Neural crest cell (in vitro differentiated cells): ENCODE data around the gene C7orf33. TPM values are rescaled to one million over a fixed set of nuclear protein-coding genes. Genes with fewer than 3 reads are reported as not detected.

Experiments used
- DNase-seq: peaks from one replicate; pipeline ENCODE4 v3.0.0; 2021; ENCODE audit warnings: low read depth, mixed read lengths, low spot score
- H3K27ac Mint-ChIP-seq: one replicate; pipeline ENCODE4 v1.8.0; 2021; ENCODE audit warnings: mild to moderate bottlenecking, mixed read lengths; ENCODE audit not compliant: unreplicated experiment
- H3K27me3 Mint-ChIP-seq: 2 replicates; pipeline ENCODE4 v1.8.0; 2021; ENCODE audit warnings: low read depth, mild to moderate bottlenecking, mixed read lengths
- H3K36me3 Mint-ChIP-seq: 2 replicates; pipeline ENCODE4 v1.8.0; 2021; ENCODE audit warnings: low read depth, mild to moderate bottlenecking, mixed read lengths
- H3K4me1 Mint-ChIP-seq: 2 replicates; pipeline ENCODE4 v1.8.0; 2021; ENCODE audit warnings: mixed read lengths
- H3K4me3 Mint-ChIP-seq: one replicate; pipeline ENCODE4 v1.8.0; 2021; ENCODE audit warnings: mild to moderate bottlenecking, mixed read lengths
- H3K9me3 Mint-ChIP-seq: 2 replicates; pipeline ENCODE4 v1.8.0; 2021; ENCODE audit warnings: mixed read lengths
- total RNA-seq: library from RNA; stranded (reverse); gene quantifications from 2 replicates; pipeline ENCODE4 v1.2.1, GENCODE V29; 2021
- TF ChIP-seq, protein P1 (sequence below): fragments of 200-600 bp; sonication (generic); conservative IDR thresholded peaks from 2 replicates; pipeline ENCODE4 v1.5.0; 2021; ENCODE audit warnings: antibody characterized with exemption, mild to moderate bottlenecking

C7orf33 gene
- total RNA-seq, 1 donor from 2014 or later = not detected

GRCh38 chr7:148581624-148582023 lies 8.9 kb upstream of the C7orf33 start:
- Mint-ChIP-seq H3K9me3 (no peaks in the 10 kb centered on the region), H3K27ac (no peak overlapping the region), H3K4me3 (no peak overlapping the region), H3K27me3 (no peaks in the 10 kb centered on the region), H3K36me3 (no peaks in the 10 kb centered on the region), H3K4me1 (no peaks in the 10 kb centered on the region)
- DNase-seq = no peak
- TF ChIP-seq, protein P1, sequence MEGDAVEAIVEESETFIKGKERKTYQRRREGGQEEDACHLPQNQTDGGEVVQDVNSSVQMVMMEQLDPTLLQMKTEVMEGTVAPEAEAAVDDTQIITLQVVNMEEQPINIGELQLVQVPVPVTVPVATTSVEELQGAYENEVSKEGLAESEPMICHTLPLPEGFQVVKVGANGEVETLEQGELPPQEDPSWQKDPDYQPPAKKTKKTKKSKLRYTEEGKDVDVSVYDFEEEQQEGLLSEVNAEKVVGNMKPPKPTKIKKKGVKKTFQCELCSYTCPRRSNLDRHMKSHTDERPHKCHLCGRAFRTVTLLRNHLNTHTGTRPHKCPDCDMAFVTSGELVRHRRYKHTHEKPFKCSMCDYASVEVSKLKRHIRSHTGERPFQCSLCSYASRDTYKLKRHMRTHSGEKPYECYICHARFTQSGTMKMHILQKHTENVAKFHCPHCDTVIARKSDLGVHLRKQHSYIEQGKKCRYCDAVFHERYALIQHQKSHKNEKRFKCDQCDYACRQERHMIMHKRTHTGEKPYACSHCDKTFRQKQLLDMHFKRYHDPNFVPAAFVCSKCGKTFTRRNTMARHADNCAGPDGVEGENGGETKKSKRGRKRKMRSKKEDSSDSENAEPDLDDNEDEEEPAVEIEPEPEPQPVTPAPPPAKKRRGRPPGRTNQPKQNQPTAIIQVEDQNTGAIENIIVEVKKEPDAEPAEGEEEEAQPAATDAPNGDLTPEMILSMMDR = peak; percentile 13

GRCh38 chr7:148584154-148584827 lies 6.3 kb upstream of the C7orf33 start:
- no peaks in the 10 kb centered on the region for H3K36me3 Mint-ChIP-seq
- H3K27ac Mint-ChIP-seq = no peak overlapping the region
- TF ChIP-seq, protein P1 = no peak
- no peaks in the 10 kb centered on the region for H3K9me3 Mint-ChIP-seq
- no peak for DNase-seq
- peaks cover 3% of the 10 kb centered on the region for H3K27me3 Mint-ChIP-seq
- peaks cover 7% of the 10 kb centered on the region for H3K4me1 Mint-ChIP-seq
- H3K4me3 Mint-ChIP-seq = no peak overlapping the region

DNA sequence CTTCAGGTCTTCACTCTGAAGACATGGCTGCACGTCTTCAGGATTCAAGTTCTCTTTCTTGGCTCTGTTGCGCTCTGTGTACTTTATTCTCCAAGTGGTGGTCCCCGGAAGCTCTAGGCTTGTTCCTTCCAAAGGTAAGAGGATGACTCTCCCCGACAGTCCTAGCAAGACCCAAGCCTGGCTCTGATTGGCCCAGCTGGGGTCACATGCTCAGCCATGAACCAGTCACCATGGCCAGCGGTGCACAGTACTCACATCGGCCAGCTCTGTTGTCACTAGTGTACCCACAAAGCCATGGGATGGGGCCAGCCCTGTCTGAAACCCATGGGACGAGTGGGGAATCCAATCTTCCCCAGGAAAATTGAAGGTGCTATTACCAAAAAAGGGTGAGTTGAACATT lies 5.2 kb upstream of the C7orf33 start:
- Mint-ChIP-seq H3K27ac (no peak overlapping the region), H3K27me3 (peaks cover 3% of the 10 kb centered on the region), H3K36me3 (no peaks in the 10 kb centered on the region), H3K4me1 (peaks cover 7% of the 10 kb centered on the region), H3K4me3 (no peak overlapping the region), H3K9me3 (no peaks in the 10 kb centered on the region)
- TF ChIP-seq, protein P1 = no peak
- DNase-seq = no peak

- H3K36me3 Mint-ChIP-seq = no peaks in the 10 kb centered on the region
- H3K27me3 Mint-ChIP-seq = peaks cover 7% of the 10 kb centered on the region
- TF ChIP-seq, protein P1 = no peak
- DNase-seq = no peak
- H3K9me3 Mint-ChIP-seq = peaks cover 1% of the 10 kb centered on the region
- no peak overlapping the region for H3K27ac Mint-ChIP-seq
- H3K4me1 Mint-ChIP-seq = peaks cover 10% of the 10 kb centered on the region
- H3K4me3 Mint-ChIP-seq = no peak overlapping the region
These were observed 3.5 kb upstream of the C7orf33 start for GRCh38 chr7:148587076-148587475.

DNA sequence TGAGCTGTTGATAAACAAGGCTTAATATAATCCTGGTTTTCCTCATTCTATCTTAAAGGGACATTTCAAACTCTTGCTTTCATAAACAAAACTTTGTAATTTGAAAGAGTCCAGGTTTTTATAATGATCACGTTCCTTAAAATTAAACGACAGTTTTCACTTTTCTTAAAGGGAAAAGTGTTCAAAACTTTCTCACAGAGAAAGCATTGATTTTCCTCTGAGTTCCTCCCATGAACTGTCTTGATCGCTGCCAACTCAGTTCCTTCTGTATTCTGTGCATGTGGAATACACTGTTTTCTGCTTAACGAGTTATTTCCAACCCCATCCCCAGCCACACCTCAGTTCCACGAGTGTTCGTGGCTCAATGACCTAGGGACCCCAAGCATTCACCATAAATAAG lies 2.4 kb upstream of the C7orf33 start:
- DNase-seq = no peak
- no peak overlapping the region for H3K4me3 Mint-ChIP-seq
- TF ChIP-seq, protein P1 = no peak
- H3K9me3 Mint-ChIP-seq = peaks cover 4% of the 10 kb centered on the region
- no peaks in the 10 kb centered on the region for H3K36me3 Mint-ChIP-seq
- H3K4me1 Mint-ChIP-seq = peaks cover 12% of the 10 kb centered on the region
- H3K27me3 Mint-ChIP-seq = peaks cover 7% of the 10 kb centered on the region
- peak overlapping the region; percentile 96 for H3K27ac Mint-ChIP-seq
